Sciatic nerve (tissue), 2 donors: ENCODE results near the gene PEX10. TPM values are rescaled to one million over a fixed set of nuclear protein-coding genes. Genes with fewer than 3 reads are reported as not detected.

Experiments
- ATAC-seq: fragments of 200-7000 bp; cut with Tn5 transposase; one replicate; pipeline ENCODE4 v1.9.1; 2020; ENCODE audit warnings: mild to moderate bottlenecking, moderate library complexity
- DNase-seq: peaks from one replicate; pipeline ENCODE4 v3.0.0-alpha.2; 2020; ENCODE audit warnings: low spot score
- intact Hi-C: fragments of 100-400 bp; cut with DNase I; formaldehyde crosslinking; loops from one replicate; pipeline ENCODE4 v1.14.2; 2022
- total RNA-seq: library from RNA; stranded (reverse); fragmentation: NEBNext Ultra II Directional; extraction: Animal tissue kit (Norgen Biotek cat#: 25700); gene quantifications from one replicate; pipeline ENCODE4 v1.2.1, GENCODE V29; 2021
- donor health status: DM: no; HTN: no; CAD: no.
- donor health status: DM: no; HTN: no; CAD: no.

Gene PEX10
- total RNA-seq, 1 donor from 2014 or later, result 18.1 TPM

- DNase-seq (no peak), ATAC-seq (no peak)
- intact Hi-C loops, result no loop called here
Measured at GRCh38 chr1:2429780-2430591, 17.6 kb upstream of the PEX10 start.

GRCh38 chr1:2428490-2428889 is 16.1 kb upstream of the PEX10 start:
- no peak for ATAC-seq
- no peak for DNase-seq
- intact Hi-C loops, result no loop called here

GRCh38 chr1:2427976-2428375 is 15.6 kb upstream of the PEX10 start:
- DNase-seq (no peak), ATAC-seq (no peak)
- intact Hi-C loops, result no loop called here

- ATAC-seq (no peak), DNase-seq (no peak)
- intact Hi-C loops, result no loop called here
Measured at GRCh38 chr1:2427051-2427450, 14.7 kb upstream of the PEX10 start.

- ATAC-seq, result no peak
- intact Hi-C loops, result no loop called here
- DNase-seq, result no peak
Measured at GRCh38 chr1:2426540-2426939, 14.2 kb upstream of the PEX10 start.

- ATAC-seq (no peak), DNase-seq (no peak)
Measured at GRCh38 chr1:2425892-2426291, 13.5 kb upstream of the PEX10 start.

GRCh38 chr1:2422523-2422922 is 10.2 kb upstream of the PEX10 start:
- DNase-seq, result no peak
- ATAC-seq, result no peak
- intact Hi-C loops, result loop anchor here (5.0 kb wide), 1 partner anchor 85 kb away; no protein-coding TSS in a partner anchor

More at GRCh38 chr1:2425892-2426291, 13.5 kb upstream of the PEX10 start:
- intact Hi-C loops, result no loop called here

GRCh38 chr1:2419416-2419815 is 7.1 kb upstream of the PEX10 start:
- DNase-seq (no peak), ATAC-seq (no peak)
- intact Hi-C loops, result loop anchor here (5.0 kb wide), 1 partner anchor 368 kb away; no protein-coding TSS in a partner anchor

GRCh38 chr1:2418791-2419320 is 6.5 kb upstream of the PEX10 start:
- intact Hi-C loops, result loop anchor here (5.0 kb wide), 1 partner anchor 368 kb away; no protein-coding TSS in a partner anchor
- DNase-seq (no peak), ATAC-seq (no peak)

- DNase-seq (no peak), ATAC-seq (no peak)
- intact Hi-C loops, result loop anchor here (5.0 kb wide), 1 partner anchor 369 kb away; no protein-coding TSS in a partner anchor
Measured at GRCh38 chr1:2417833-2418225, 5.5 kb upstream of the PEX10 start.

GRCh38 chr1:2417083-2417832 is 4.9 kb upstream of the PEX10 start:
- no peak for DNase-seq
- ATAC-seq, result no peak
- intact Hi-C loops, result loop anchor here (5.0 kb wide), 1 partner anchor 370 kb away; no protein-coding TSS in a partner anchor

GRCh38 chr1:2416403-2416802 is 4.0 kb upstream of the PEX10 start:
- ATAC-seq, result no peak
- DNase-seq, result no peak
- intact Hi-C loops, result loop anchor here (5.0 kb wide), 1 partner anchor 371 kb away; no protein-coding TSS in a partner anchor

- intact Hi-C loops, result loop anchor here (2.0 to 5.0 kb wide), 2 partner anchors 133 to 371 kb away; no protein-coding TSS in a partner anchor
- no peak for ATAC-seq
Measured at GRCh38 chr1:2415801-2416208, 3.4 kb upstream of the PEX10 start.

GRCh38 chr1:2415337-2415736 is 3.0 kb upstream of the PEX10 start:
- no peak for DNase-seq
- no peak for ATAC-seq
- intact Hi-C loops, result loop anchor here (2.0 to 5.0 kb wide), 2 partner anchors 133 to 372 kb away; no protein-coding TSS in a partner anchor

More at GRCh38 chr1:2415801-2416208, 3.4 kb upstream of the PEX10 start:
- no peak for DNase-seq

GRCh38 chr1:2414297-2414958 is 2.1 kb upstream of the PEX10 start:
- intact Hi-C loops, result loop anchor here (2.0 kb wide), 1 partner anchor 134 kb away; no protein-coding TSS in a partner anchor
- DNase-seq (peak; percentile 88), ATAC-seq (peak; percentile 55)

GRCh38 chr1:2413495-2414296 is 1.3 kb upstream of the PEX10 start:
- ATAC-seq (peak; percentile 3), DNase-seq (no peak)
- intact Hi-C loops, result loop anchor here (2.0 kb wide), 1 partner anchor 135 kb away; no protein-coding TSS in a partner anchor

GRCh38 chr1:2412773-2413494 is 570 bp upstream of the PEX10 start:
- ATAC-seq (peak; percentile 7), DNase-seq (no peak)
- intact Hi-C loops, result no loop called here
